Measurements from ENCODE around the gene TMBIM4.

TMBIM4 gene

GRCh38 chr12:66085998-66086397 lies 83.8 kb downstream of the TMBIM4 start:
- DNase-seq, result no peak

Measured in NCI-H2227 treated with DMSO at 0.1 percent for 48 hours (cell line).